Measurements from ENCODE around the gene UNC13C.

- TF ChIP-seq CTCF (IDR thresholded peaks at IDR 0.05 in 2 of 3, conservative IDR thresholded peaks at IDR 0.05 in 1 of 3; ENCODE audit: borderline replicate concordance in 1 of 3, insufficient read depth in 1 of 3, low read depth in 2 of 3, low read length in 2 of 3), result no peak
- no peak for TF ChIP-seq SRF (IDR thresholded peaks at IDR 0.05; ENCODE audit: low read depth)
- no peak for TF ChIP-seq CEBPB (IDR thresholded peaks at IDR 0.05; ENCODE audit: low read depth)
- TF ChIP-seq POLR2A (IDR thresholded peaks at IDR 0.05; ENCODE audit: borderline replicate concordance, extremely low read depth, insufficient read depth, insufficient read length), result no peak
- TF ChIP-seq REST (IDR thresholded peaks at IDR 0.05; ENCODE audit: low read depth), result no peak
- TF ChIP-seq ATF3 (IDR thresholded peaks at IDR 0.05), result no peak
- TF ChIP-seq MAX (IDR thresholded peaks at IDR 0.05), result no peak
- TF ChIP-seq ZBTB33 (IDR thresholded peaks at IDR 0.05; ENCODE audit: extremely low read depth, insufficient replicate concordance, low read length), result no peak
- TF ChIP-seq YY1 (IDR thresholded peaks at IDR 0.05; ENCODE audit: extremely low read depth, insufficient replicate concordance, low read depth, low read length), result no peak
- no peak for TF ChIP-seq POLR2AphosphoS5 (IDR thresholded peaks at IDR 0.05; ENCODE audit: low read depth, low read length)
- TF ChIP-seq EZH2phosphoT487 (IDR thresholded peaks at IDR 0.05; ENCODE audit: borderline replicate concordance), result no peak
- TF ChIP-seq EZH2 (IDR thresholded peaks at IDR 0.05), result no peak
Measured at GRCh38 chr15:54387799-54388198, 409.6 kb downstream of the UNC13C start.

Measured in HCT116 (cell line).